ENCODE measurements around the gene ATP5ME.
A peak's percentile ranks its signal among the peaks of the same experiment; 100 is the strongest.

ATP5ME gene

GRCh38 chr4:663438-664428 lies 10.3 kb downstream of the ATP5ME start:
- H3K9me2 ChIP-seq (ENCODE audit: low read depth, low read length): no peaks in the 10 kb centered on the region
- H3K9me3 ChIP-seq (ENCODE audit: low read length): no peaks in the 10 kb centered on the region
- H3F3A ChIP-seq (ENCODE audit: insufficient read depth, low read length): no peaks in the 10 kb centered on the region
- TF ChIP-seq, protein P1, sequence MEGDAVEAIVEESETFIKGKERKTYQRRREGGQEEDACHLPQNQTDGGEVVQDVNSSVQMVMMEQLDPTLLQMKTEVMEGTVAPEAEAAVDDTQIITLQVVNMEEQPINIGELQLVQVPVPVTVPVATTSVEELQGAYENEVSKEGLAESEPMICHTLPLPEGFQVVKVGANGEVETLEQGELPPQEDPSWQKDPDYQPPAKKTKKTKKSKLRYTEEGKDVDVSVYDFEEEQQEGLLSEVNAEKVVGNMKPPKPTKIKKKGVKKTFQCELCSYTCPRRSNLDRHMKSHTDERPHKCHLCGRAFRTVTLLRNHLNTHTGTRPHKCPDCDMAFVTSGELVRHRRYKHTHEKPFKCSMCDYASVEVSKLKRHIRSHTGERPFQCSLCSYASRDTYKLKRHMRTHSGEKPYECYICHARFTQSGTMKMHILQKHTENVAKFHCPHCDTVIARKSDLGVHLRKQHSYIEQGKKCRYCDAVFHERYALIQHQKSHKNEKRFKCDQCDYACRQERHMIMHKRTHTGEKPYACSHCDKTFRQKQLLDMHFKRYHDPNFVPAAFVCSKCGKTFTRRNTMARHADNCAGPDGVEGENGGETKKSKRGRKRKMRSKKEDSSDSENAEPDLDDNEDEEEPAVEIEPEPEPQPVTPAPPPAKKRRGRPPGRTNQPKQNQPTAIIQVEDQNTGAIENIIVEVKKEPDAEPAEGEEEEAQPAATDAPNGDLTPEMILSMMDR (IDR thresholded peaks at IDR 0.05; ENCODE audit: low read length): peak; percentile 10; the same call in 1 of the 2 replicates
- TF ChIP-seq EZH2 (IDR thresholded peaks at IDR 0.05; ENCODE audit: borderline replicate concordance, low read length): no peak
- peak overlapping the region; percentile 73 for H3K4me3 ChIP-seq (ENCODE audit: low read depth, low read length, poor library complexity, severe bottlenecking)
- no peak overlapping the region for H2AFZ ChIP-seq (ENCODE audit: low read length)
- peak overlapping the region; percentile 84 for H3K9ac ChIP-seq (ENCODE audit: low read length)
- no peaks in the 10 kb centered on the region for H3K27me3 ChIP-seq (ENCODE audit: insufficient read depth, low read length)
- no peaks in the 10 kb centered on the region for H3K79me2 ChIP-seq (ENCODE audit: insufficient read depth, low read length)
- no peaks in the 10 kb centered on the region for H4K20me1 ChIP-seq (ENCODE audit: insufficient read depth, low read length)
- no peak overlapping the region for H3K27ac ChIP-seq (ENCODE audit: low read depth, low read length, poor library complexity, severe bottlenecking)
- H3K36me3 ChIP-seq (ENCODE audit: insufficient read depth, low read length): no peaks in the 10 kb centered on the region
- peaks cover 15% of the 10 kb centered on the region for H3K4me1 ChIP-seq (ENCODE audit: insufficient read depth, low read length, severe bottlenecking)
- H3K4me2 ChIP-seq (ENCODE audit: low read length): peak overlapping the region; percentile 62

DNA sequence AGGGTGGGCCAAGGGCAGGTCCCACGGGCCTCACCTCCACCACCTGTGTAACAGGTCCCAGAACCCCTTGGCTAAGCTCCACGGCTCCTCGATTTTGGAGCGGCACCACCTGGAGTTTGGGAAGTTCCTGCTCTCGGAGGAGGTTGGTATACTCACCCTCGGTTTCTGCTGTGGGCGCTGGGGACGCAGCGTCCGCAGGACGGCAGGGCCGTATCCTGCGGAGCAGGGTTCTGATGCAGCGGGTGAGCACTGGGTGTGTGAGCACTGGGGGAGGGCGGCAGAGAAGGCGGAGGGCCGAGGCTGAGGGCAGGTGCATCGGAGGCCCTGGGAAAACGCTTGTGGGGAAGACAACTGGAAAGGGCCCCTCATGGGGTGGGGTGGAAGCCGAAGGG lies 11.0 kb downstream of the ATP5ME start:
- TF ChIP-seq EZH2 (IDR thresholded peaks at IDR 0.05; ENCODE audit: borderline replicate concordance, low read length): no peak
- TF ChIP-seq, protein P1 (IDR thresholded peaks at IDR 0.05; ENCODE audit: low read length): no peak
- no peaks in the 10 kb centered on the region for H3K36me3 ChIP-seq (ENCODE audit: insufficient read depth, low read length)
- H3K9ac ChIP-seq (ENCODE audit: low read length): peak overlapping the region; percentile 84
- no peak overlapping the region for H2AFZ ChIP-seq (ENCODE audit: low read length)
- H3F3A ChIP-seq (ENCODE audit: insufficient read depth, low read length): no peaks in the 10 kb centered on the region
- H4K20me1 ChIP-seq (ENCODE audit: insufficient read depth, low read length): no peaks in the 10 kb centered on the region
- no peak overlapping the region for H3K27ac ChIP-seq (ENCODE audit: low read depth, low read length, poor library complexity, severe bottlenecking)
- peak overlapping the region; percentile 62 for H3K4me2 ChIP-seq (ENCODE audit: low read length)
- H3K4me1 ChIP-seq (ENCODE audit: insufficient read depth, low read length, severe bottlenecking): peaks cover 15% of the 10 kb centered on the region
- H3K4me3 ChIP-seq (ENCODE audit: low read depth, low read length, poor library complexity, severe bottlenecking): peak overlapping the region; percentile 73
- no peaks in the 10 kb centered on the region for H3K27me3 ChIP-seq (ENCODE audit: insufficient read depth, low read length)
- H3K79me2 ChIP-seq (ENCODE audit: insufficient read depth, low read length): no peaks in the 10 kb centered on the region
- no peaks in the 10 kb centered on the region for H3K9me3 ChIP-seq (ENCODE audit: low read length)
- no peaks in the 10 kb centered on the region for H3K9me2 ChIP-seq (ENCODE audit: low read depth, low read length)

DNA sequence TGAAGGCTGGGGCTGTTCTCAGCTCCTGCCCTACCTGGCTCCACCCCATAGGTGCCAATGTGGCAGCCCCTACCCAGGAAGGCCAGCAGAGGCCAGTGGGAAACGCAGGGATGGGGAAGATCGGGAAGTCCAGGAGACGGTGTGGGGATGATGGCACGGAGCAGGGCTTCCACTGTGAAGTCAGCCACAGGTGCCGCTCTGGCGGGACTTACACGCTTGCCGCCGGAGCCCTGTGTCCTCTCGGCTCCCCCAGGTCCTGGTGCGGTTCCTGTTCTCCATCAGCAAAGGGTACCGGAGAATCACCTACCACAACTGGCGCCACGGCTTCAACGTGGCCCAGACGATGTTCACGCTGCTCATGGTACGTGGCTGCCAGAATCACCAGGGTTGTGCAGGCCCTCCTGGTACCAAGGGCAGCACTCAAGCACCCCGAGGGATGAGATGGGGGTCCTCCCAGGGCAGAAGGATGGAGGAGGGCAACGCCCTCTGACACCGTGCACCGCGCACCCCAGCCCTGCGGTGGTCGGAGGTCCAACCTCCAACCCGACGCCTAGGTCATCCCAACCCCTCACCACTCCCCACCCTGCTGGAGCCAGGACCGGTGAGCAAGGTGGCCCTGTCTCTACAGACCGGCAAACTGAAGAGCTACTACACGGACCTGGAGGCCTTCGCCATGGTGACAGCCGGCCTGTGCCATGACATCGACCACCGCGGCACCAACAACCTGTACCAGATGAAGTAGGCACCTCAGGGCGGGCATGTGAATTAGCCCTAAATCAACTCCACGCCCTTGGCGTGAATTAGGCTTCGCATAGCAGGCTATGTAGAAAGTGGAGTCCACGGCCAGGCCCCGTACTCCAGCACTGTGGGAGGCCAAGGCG lies 12.0 kb downstream of the ATP5ME start:
- H3K9me2 ChIP-seq (ENCODE audit: low read depth, low read length): no peaks in the 10 kb centered on the region
- peaks cover 15% of the 10 kb centered on the region for H3K4me1 ChIP-seq (ENCODE audit: insufficient read depth, low read length, severe bottlenecking)
- H3K9me3 ChIP-seq (ENCODE audit: low read length): no peaks in the 10 kb centered on the region
- no peak overlapping the region for H3K4me3 ChIP-seq (ENCODE audit: low read depth, low read length, poor library complexity, severe bottlenecking)
- no peak overlapping the region for H3K27ac ChIP-seq (ENCODE audit: low read depth, low read length, poor library complexity, severe bottlenecking)
- no peak overlapping the region for H3K9ac ChIP-seq (ENCODE audit: low read length)
- no peaks in the 10 kb centered on the region for H3K27me3 ChIP-seq (ENCODE audit: insufficient read depth, low read length)
- no peak overlapping the region for H3K4me2 ChIP-seq (ENCODE audit: low read length)
- no peaks in the 10 kb centered on the region for H4K20me1 ChIP-seq (ENCODE audit: insufficient read depth, low read length)
- TF ChIP-seq, protein P1 (IDR thresholded peaks at IDR 0.05; ENCODE audit: low read length): no peak
- TF ChIP-seq EZH2 (IDR thresholded peaks at IDR 0.05; ENCODE audit: borderline replicate concordance, low read length): no peak
- H2AFZ ChIP-seq (ENCODE audit: low read length): no peak overlapping the region
- H3K79me2 ChIP-seq (ENCODE audit: insufficient read depth, low read length): no peaks in the 10 kb centered on the region
- no peaks in the 10 kb centered on the region for H3K36me3 ChIP-seq (ENCODE audit: insufficient read depth, low read length)
- no peaks in the 10 kb centered on the region for H3F3A ChIP-seq (ENCODE audit: insufficient read depth, low read length)

Measured in OCI-LY1 (cell line).